IPS-18a (cell line): ENCODE data around the gene CORO7.

ENCODE experiments used
- H3K27ac ChIP-seq: one replicate; pipeline ENCODE4 v1.5.1; 2013; ENCODE audit warnings: low read length
- H3K27me3 ChIP-seq: one replicate; pipeline ENCODE4 v1.6.1; 2013; ENCODE audit warnings: mild to moderate bottlenecking, low read length; ENCODE audit not compliant: control insufficient read depth, insufficient read depth
- H3K36me3 ChIP-seq: one replicate; pipeline ENCODE4 v1.6.1; 2013; ENCODE audit warnings: low read depth, low read length; ENCODE audit not compliant: control insufficient read depth
- H3K4me1 ChIP-seq: one replicate; pipeline ENCODE4 v1.6.1; 2013; ENCODE audit warnings: low read depth, low read length; ENCODE audit not compliant: control insufficient read depth
- H3K4me3 ChIP-seq: one replicate; pipeline ENCODE4 v1.5.1; 2013; ENCODE audit warnings: low read length
- H3K9ac ChIP-seq: one replicate; pipeline ENCODE4 v1.6.1; 2013; ENCODE audit warnings: mild to moderate bottlenecking, low read length, moderate library complexity
- H3K9me3 ChIP-seq: one replicate; pipeline ENCODE4 v1.6.1; 2013; ENCODE audit warnings: low read depth, low read length; ENCODE audit not compliant: control insufficient read depth

CORO7 gene

GRCh38 chr16:4316108-4316863, 100.1 kb downstream of the CORO7 start:
- H3K4me1 ChIP-seq, result peaks cover 15% of the 10 kb centered on the region
- peaks cover 22% of the 10 kb centered on the region for H3K27me3 ChIP-seq
- no peak overlapping the region for H3K27ac ChIP-seq
- H3K9me3 ChIP-seq, result no peaks in the 10 kb centered on the region
- H3K36me3 ChIP-seq, result no peaks in the 10 kb centered on the region
- H3K4me3 ChIP-seq, result peak overlapping the region; percentile 64
- H3K9ac ChIP-seq, result peak overlapping the region; percentile 45

GRCh38 chr16:4315186-4316107, 100.9 kb downstream of the CORO7 start, which contains the start of gene GLIS2:
Gene GLIS2, plus strand, starts transcription at chr16:4316067. Its CDS starts 16,214 bp downstream, at chr16:4332281.
- Histone ChIP-seq H3K36me3 (no peaks in the 10 kb centered on the region), H3K4me1 (peaks cover 15% of the 10 kb centered on the region), H3K4me3 (peak within 1 kb of the TSS; percentile 65), H3K9ac (peak within 1 kb of the TSS; percentile 48), H3K9me3 (no peaks in the 10 kb centered on the region), H3K27me3 (peaks cover 22% of the 10 kb centered on the region), H3K27ac (no peak within 1 kb of the TSS)

GRCh38 chr16:4314532-4315185, 101.7 kb downstream of the CORO7 start:
- no peak overlapping the region for H3K27ac ChIP-seq
- peaks cover 21% of the 10 kb centered on the region for H3K4me1 ChIP-seq
- H3K4me3 ChIP-seq, result peak overlapping the region; percentile 65
- H3K9ac ChIP-seq, result peak overlapping the region; percentile 48
- H3K9me3 ChIP-seq, result no peaks in the 10 kb centered on the region
- peaks cover 22% of the 10 kb centered on the region for H3K27me3 ChIP-seq
- no peaks in the 10 kb centered on the region for H3K36me3 ChIP-seq

GRCh38 chr16:4313563-4314531, 102.5 kb downstream of the CORO7 start:
- Histone ChIP-seq H3K9me3 (no peaks in the 10 kb centered on the region), H3K27me3 (peaks cover 22% of the 10 kb centered on the region), H3K27ac (no peak overlapping the region), H3K4me3 (peak overlapping the region; percentile 65), H3K9ac (no peak overlapping the region), H3K36me3 (no peaks in the 10 kb centered on the region), H3K4me1 (peaks cover 21% of the 10 kb centered on the region)

- no peak overlapping the region for H3K4me3 ChIP-seq
- H3K4me1 ChIP-seq, result peaks cover 21% of the 10 kb centered on the region
- H3K9me3 ChIP-seq, result no peaks in the 10 kb centered on the region
- H3K9ac ChIP-seq, result no peak overlapping the region
- H3K27ac ChIP-seq, result no peak overlapping the region
- H3K27me3 ChIP-seq, result peaks cover 19% of the 10 kb centered on the region
- no peaks in the 10 kb centered on the region for H3K36me3 ChIP-seq
Measured at GRCh38 chr16:4309833-4310266, 106.5 kb downstream of the CORO7 start.

GRCh38 chr16:4309102-4309832, 107.1 kb downstream of the CORO7 start:
- H3K27me3 ChIP-seq, result peaks cover 13% of the 10 kb centered on the region
- H3K9ac ChIP-seq, result no peak overlapping the region
- no peak overlapping the region for H3K27ac ChIP-seq
- H3K36me3 ChIP-seq, result no peaks in the 10 kb centered on the region
- H3K9me3 ChIP-seq, result no peaks in the 10 kb centered on the region
- H3K4me3 ChIP-seq, result no peak overlapping the region
- peaks cover 21% of the 10 kb centered on the region for H3K4me1 ChIP-seq

GRCh38 chr16:4307215-4308037, 109.0 kb downstream of the CORO7 start:
- peak overlapping the region; percentile 80 for H3K4me3 ChIP-seq
- peaks cover 25% of the 10 kb centered on the region for H3K4me1 ChIP-seq
- H3K27me3 ChIP-seq, result no peaks in the 10 kb centered on the region
- H3K9me3 ChIP-seq, result no peaks in the 10 kb centered on the region
- H3K9ac ChIP-seq, result peak overlapping the region; percentile 71
- H3K36me3 ChIP-seq, result no peaks in the 10 kb centered on the region
- peak overlapping the region; percentile 38 for H3K27ac ChIP-seq

GRCh38 chr16:4306470-4307214, 109.8 kb downstream of the CORO7 start:
- Histone ChIP-seq H3K4me3 (peak overlapping the region; percentile 80), H3K27me3 (no peaks in the 10 kb centered on the region), H3K4me1 (peaks cover 25% of the 10 kb centered on the region)

More at GRCh38 chr16:4306470-4307214, 109.8 kb downstream of the CORO7 start:
- peak overlapping the region; percentile 71 for H3K9ac ChIP-seq
- no peaks in the 10 kb centered on the region for H3K36me3 ChIP-seq
- H3K27ac ChIP-seq, result peak overlapping the region; percentile 7
- H3K9me3 ChIP-seq, result no peaks in the 10 kb centered on the region
